H1 (cell line): ENCODE results near the gene RASGRP1. TPM values are rescaled to one million over a fixed set of nuclear protein-coding genes. Genes with fewer than 3 reads are reported as not detected.

ENCODE experiments used
- BACH1 ChIP-seq: IDR thresholded peaks from 2 replicates; pipeline ENCODE4 v1.6.1; 2012; ENCODE audit warnings: low read length, improper control_type of control experiment
- CHD1 ChIP-seq: IDR thresholded peaks from 2 replicates; pipeline ENCODE4 v1.6.1; 2012; ENCODE audit warnings: low read depth, low read length, improper control_type of control experiment
- HDAC6 ChIP-seq: IDR thresholded peaks from one replicate; pipeline ENCODE4 v1.7.1; 2012; ENCODE audit warnings: low read depth, mild to moderate bottlenecking, inconsistent platforms, low read length, moderate library complexity
- RAD21 ChIP-seq, 2 experiments: IDR thresholded peaks in 1 of 2; conservative IDR thresholded peaks in 1 of 2; 2 replicates each; pipeline ENCODE4 v1.6.1; 2011; ENCODE audit warnings: low read depth in 2 of 2, low read length in 2 of 2, improper control_type of control experiment in 1 of 2, inconsistent platforms in 1 of 2, mild to moderate bottlenecking in 1 of 2, moderate library complexity in 1 of 2
- polyA plus RNA-seq, 7 experiments: library from polyadenylated mRNA; depleted of rRNA in 3 of 7; stranded (reverse) in 5 of 7; unstranded in 2 of 7; fragments of >200 nt in 5 of 7; fragments of 200-250 nt in 2 of 7; gene quantifications; 1 replicate in 5 of 7; 2 replicates in 1 of 7; 4 replicates in 1 of 7; pipeline versions ENCODE4 v1.2.1 to v1.2.3, GENCODE V29; 2011 to 2013; ENCODE audit warnings: missing spikeins in 2 of 7, mixed read lengths in 2 of 7
- total RNA-seq: library from RNA; stranded (reverse); fragmentation: NEBNext Ultra II Directional; extraction: Animal tissue kit (Norgen Biotek cat#: 25700); gene quantifications from 2 replicates; pipeline ENCODE4 v1.2.1, GENCODE V29; 2021

Gene RASGRP1
- total and polyA plus RNA-seq, 2 of the 8 experiments (the other 6 are each of a cell fraction or from before 2014, with no cell fraction given): 1.1 to 2.1 TPM

GRCh38 chr15:38554354-38554753, 10.3 kb downstream of the RASGRP1 start (continued):
- TF ChIP-seq CHD1: no peak
- TF ChIP-seq RAD21 (IDR thresholded peaks at IDR 0.05 in 1 of 2, conservative IDR thresholded peaks at IDR 0.05 in 1 of 2; ENCODE audit: low read depth in 2 of 2, low read length in 2 of 2): no peak
- TF ChIP-seq BACH1: no peak
- TF ChIP-seq HDAC6: no peak
